Measurements from ENCODE around the gene CAGE1.

DNA sequence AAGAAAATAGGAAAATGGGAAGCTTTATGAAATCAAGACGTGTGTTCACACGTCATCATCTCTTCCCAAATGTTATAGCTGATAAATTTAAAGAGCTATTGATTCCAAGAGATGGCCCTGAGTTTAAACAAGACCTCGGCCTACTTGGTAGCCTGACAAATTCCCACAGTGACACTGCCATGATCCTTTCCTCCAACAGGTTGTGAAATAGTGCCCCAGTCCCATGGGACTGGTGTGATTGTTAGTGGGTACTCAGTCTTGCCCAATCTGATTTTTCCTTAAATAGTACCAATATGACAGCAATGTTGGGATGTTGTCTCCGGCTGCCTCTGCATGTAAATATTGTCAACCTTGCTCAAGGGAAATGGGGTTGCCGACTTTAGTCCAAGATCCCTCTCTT, 34.5 kb upstream of the CAGE1 start:
- TF ChIP-seq, protein P1, sequence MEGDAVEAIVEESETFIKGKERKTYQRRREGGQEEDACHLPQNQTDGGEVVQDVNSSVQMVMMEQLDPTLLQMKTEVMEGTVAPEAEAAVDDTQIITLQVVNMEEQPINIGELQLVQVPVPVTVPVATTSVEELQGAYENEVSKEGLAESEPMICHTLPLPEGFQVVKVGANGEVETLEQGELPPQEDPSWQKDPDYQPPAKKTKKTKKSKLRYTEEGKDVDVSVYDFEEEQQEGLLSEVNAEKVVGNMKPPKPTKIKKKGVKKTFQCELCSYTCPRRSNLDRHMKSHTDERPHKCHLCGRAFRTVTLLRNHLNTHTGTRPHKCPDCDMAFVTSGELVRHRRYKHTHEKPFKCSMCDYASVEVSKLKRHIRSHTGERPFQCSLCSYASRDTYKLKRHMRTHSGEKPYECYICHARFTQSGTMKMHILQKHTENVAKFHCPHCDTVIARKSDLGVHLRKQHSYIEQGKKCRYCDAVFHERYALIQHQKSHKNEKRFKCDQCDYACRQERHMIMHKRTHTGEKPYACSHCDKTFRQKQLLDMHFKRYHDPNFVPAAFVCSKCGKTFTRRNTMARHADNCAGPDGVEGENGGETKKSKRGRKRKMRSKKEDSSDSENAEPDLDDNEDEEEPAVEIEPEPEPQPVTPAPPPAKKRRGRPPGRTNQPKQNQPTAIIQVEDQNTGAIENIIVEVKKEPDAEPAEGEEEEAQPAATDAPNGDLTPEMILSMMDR (IDR thresholded peaks at IDR 0.05; ENCODE audit: poor library complexity) = no peak
- TF ChIP-seq EZH2phosphoT487 (IDR thresholded peaks at IDR 0.05; ENCODE audit: low read depth, severe bottlenecking, unreplicated experiment) = no peak

All from hepatocyte (in vitro differentiated cells).